Naive thymus-derived CD8-positive, alpha-beta T cell (primary cell): ENCODE results near the gene HS3ST6. TPM values are rescaled to one million over a fixed set of nuclear protein-coding genes. Genes with fewer than 3 reads are reported as not detected.

Experiments
- ATAC-seq, 2 donors: fragments of 150-1000 bp; cut with Tn5 transposase in 1 of 2; sonication (Bioruptor Pico), chemical (Tn5 transposase) in 1 of 2; 1 replicate in 1 of 2; 2 replicates in 1 of 2; pipeline ENCODE4 v1.10.0; 2021; ENCODE audit warnings: mild to moderate bottlenecking in 2 of 2, moderate library complexity in 2 of 2
- POLR2A ChIA-PET: fragments of 350-600 bp; sonication (Branson Sonifier 250); formaldehyde crosslinking; loops from one replicate; lab custom pipeline; 2021; ENCODE audit warnings: antibody characterized with exemption; lab: Charles Lee
- DNase-seq, 10 donors: peaks; one replicate each; pipeline versions ENCODE4 v3.0.0 to v3.0.0-alpha.2; 2020 to 2022
- H3K27ac Mint-ChIP-seq, 10 donors: one replicate each; pipeline ENCODE4 v1.8.0; 2020 to 2022; ENCODE audit warnings: mild to moderate bottlenecking in 10 of 10, mixed read lengths in 10 of 10, moderate library complexity in 4 of 10, inconsistent platforms in 1 of 10
- H3K27me3 Mint-ChIP-seq, 5 donors: one replicate each; pipeline ENCODE4 v1.8.0; 2021 to 2022; ENCODE audit warnings: mixed read lengths in 5 of 5
- H3K36me3 Mint-ChIP-seq, 3 donors: one replicate each; pipeline ENCODE4 v1.8.0; 2020 to 2022; ENCODE audit warnings: mixed read lengths in 3 of 3, mild to moderate bottlenecking in 2 of 3, inconsistent platforms in 1 of 3
- H3K4me1 Mint-ChIP-seq, 4 donors: one replicate each; pipeline ENCODE4 v1.8.0; 2021 to 2022; ENCODE audit warnings: mixed read lengths in 4 of 4
- H3K4me3 Mint-ChIP-seq, 10 donors: one replicate each; pipeline ENCODE4 v1.8.0; 2020 to 2022; ENCODE audit warnings: mild to moderate bottlenecking in 10 of 10, mixed read lengths in 10 of 10, moderate library complexity in 6 of 10, inconsistent platforms in 1 of 10
- H3K9me3 Mint-ChIP-seq, 9 donors: one replicate each; pipeline ENCODE4 v1.8.0; 2020 to 2022; ENCODE audit warnings: mixed read lengths in 9 of 9, mild to moderate bottlenecking in 3 of 9, inconsistent platforms in 1 of 9, moderate library complexity in 1 of 9
- polyA plus RNA-seq, 3 donors: library from polyadenylated mRNA; unstranded; fragments of 300-500 nt; fragmentation: Illumina TruSeq; gene quantifications; one replicate each; pipeline ENCODE4 v1.2.3, GENCODE V29; 2021
- total RNA-seq, 8 experiments: library from RNA in 2 of 8; stranded (reverse) in 2 of 8; gene quantifications; one replicate each; pipeline ENCODE4 v1.2.3 and lab custom pipeline; 2021 to 2026

HS3ST6 gene
- total and polyA plus RNA-seq, 5 experiments from 2014 or later: not detected

DNA sequence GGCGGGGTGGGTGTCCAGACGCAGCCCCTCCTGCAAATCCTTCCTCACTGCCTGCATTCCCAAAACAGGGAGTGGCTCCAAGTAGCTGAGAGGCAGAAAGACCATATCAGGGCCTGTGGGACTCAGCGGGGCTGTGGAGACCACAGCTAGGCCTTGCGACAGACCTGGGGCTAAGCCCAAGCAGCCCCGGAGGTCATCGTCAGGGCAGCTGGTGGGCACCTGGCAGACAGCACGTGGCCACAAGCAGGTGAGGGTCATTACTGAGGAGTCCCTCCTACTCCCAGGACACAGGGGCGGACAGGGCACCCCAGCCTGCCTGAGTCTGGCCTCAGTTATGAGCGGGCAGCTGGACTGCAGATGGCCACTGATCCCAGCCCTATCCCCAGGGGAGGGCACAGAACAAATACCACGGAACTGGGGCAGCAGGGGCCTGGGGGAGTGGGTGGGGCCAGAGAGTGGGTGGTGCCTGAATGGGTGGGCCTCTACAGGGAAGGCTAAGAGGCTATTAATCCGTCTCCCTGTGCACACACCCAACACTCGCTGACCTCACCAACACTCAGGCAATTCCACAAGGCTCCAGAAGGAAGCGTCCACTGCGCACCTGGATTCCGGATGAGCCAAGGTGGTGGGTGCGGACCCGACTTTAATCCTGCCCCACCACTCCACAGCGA is 8.5 kb downstream of the HS3ST6 start:
- no peak overlapping the region for H3K27ac Mint-ChIP-seq
- H3K4me3 Mint-ChIP-seq: no peak overlapping the region
- no peak for ATAC-seq
- H3K4me1 Mint-ChIP-seq: peaks cover 0 to 3% (median 0%) of the 10 kb centered on the region in 4 donors
- POLR2A ChIA-PET: no interaction called here
- H3K9me3 Mint-ChIP-seq: no peaks in the 10 kb centered on the region
- peaks cover 0 to 27% (median 6%) of the 10 kb centered on the region in 5 donors for H3K27me3 Mint-ChIP-seq
- no peak for DNase-seq
- no peaks in the 10 kb centered on the region for H3K36me3 Mint-ChIP-seq

- no peak for DNase-seq
- POLR2A ChIA-PET: no interaction called here
- Mint-ChIP-seq H3K9me3 (no peaks in the 10 kb centered on the region), H3K27me3 (peaks cover 0 to 19% (median 9%) of the 10 kb centered on the region in 5 donors), H3K36me3 (no peaks in the 10 kb centered on the region), H3K4me3 (no peak overlapping the region), H3K4me1 (peaks cover 0 to 3% (median 0%) of the 10 kb centered on the region in 4 donors), H3K27ac (no peak overlapping the region)
- ATAC-seq: no peak
Measured at GRCh38 chr16:1908983-1909382, 9.2 kb downstream of the HS3ST6 start.

DNA sequence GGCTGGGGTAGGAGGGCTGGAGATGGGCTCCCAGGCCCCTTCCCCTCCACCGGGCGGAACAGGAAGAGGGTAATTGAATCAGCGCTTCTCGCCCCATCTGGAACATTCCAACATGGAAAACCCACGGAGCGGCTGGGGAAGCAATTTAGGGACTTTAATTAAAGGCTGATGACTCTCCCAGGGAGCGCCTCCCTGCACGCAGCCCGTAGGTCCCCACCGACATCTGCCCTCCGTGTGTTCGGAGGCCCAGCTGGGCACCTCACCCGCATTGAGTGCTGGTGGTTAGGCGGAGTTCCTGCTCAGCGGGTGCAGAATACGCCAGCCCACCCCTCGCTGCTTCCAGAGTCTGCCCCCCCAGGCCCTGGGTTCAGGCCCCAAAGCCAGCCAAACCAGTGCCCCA is 10.0 kb downstream of the HS3ST6 start:
- Mint-ChIP-seq H3K9me3 (no peaks in the 10 kb centered on the region), H3K4me3 (no peak overlapping the region), H3K27ac (no peak overlapping the region), H3K27me3 (peaks cover 0 to 19% (median 9%) of the 10 kb centered on the region in 5 donors), H3K36me3 (no peaks in the 10 kb centered on the region), H3K4me1 (peaks cover 0 to 3% (median 0%) of the 10 kb centered on the region in 4 donors)
- ATAC-seq (no peak), DNase-seq (no peak)
- POLR2A ChIA-PET: no interaction called here

DNA sequence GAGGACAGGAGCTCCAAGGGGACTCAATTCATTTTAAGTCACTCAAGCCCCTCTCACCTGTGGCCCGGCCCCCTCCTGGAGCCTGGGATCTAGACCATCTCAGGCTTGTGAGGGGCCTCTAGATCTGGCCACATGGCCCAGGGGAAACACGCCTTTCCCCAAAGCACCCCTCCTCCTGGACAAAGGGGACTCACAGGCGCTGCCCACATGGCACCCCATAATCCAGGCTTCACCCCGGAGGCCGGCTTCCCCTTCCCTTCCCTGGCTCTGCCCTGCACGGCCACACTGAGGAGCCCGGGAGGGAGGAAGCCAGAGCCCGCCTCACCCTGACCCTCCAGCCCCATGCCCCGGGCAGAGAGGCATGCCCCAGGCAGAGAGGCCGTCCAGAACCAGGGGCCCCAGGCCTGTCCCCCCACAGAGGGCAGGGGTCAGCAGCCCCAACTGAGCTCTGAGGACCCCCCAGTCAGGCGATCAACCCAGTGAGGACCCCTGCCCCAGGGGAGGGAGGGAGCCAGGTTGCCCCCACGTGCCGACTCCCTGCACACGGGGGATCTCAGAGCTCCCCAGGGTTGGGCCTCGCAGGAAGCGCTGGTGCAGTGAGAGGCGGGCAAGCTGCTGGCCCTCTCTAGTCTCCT is 10.9 kb downstream of the HS3ST6 start:
- Mint-ChIP-seq H3K27ac (no peak overlapping the region), H3K27me3 (peaks cover 0 to 19% (median 9%) of the 10 kb centered on the region in 5 donors), H3K4me1 (peaks cover 0 to 3% (median 0%) of the 10 kb centered on the region in 4 donors), H3K36me3 (no peaks in the 10 kb centered on the region), H3K4me3 (no peak overlapping the region), H3K9me3 (no peaks in the 10 kb centered on the region)
- POLR2A ChIA-PET: interaction anchor here (1.2 kb wide), 1 partner anchor 13 kb away, joined by 3 read pairs; no protein-coding TSS in a partner anchor
- ATAC-seq (no peak), DNase-seq (no peak)

DNA sequence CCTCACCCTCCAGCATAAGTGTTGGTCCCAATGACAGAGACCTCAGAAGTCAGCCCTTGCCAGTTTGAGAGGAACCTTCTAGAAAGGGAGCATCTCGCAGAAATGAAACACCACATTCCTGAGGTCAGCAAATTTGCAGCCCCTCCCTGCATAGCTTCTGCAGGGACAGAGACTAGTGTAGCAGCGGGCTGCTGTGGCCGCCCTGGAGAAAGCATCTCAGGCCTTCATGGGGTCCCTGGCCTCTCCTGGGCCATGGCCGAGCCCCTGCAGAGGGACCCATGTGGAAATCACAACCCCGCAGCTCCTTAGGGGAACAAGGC is 11.4 kb downstream of the HS3ST6 start:
- DNase-seq (no peak), ATAC-seq (no peak)
- Mint-ChIP-seq H3K4me1 (peaks cover 0 to 3% (median 0%) of the 10 kb centered on the region in 4 donors), H3K9me3 (no peaks in the 10 kb centered on the region), H3K4me3 (no peak overlapping the region), H3K36me3 (no peaks in the 10 kb centered on the region), H3K27ac (no peak overlapping the region), H3K27me3 (peaks cover 0 to 19% (median 9%) of the 10 kb centered on the region in 5 donors)
- POLR2A ChIA-PET: interaction anchor here (1.2 kb wide), 1 partner anchor 12 kb away, joined by 3 read pairs; no protein-coding TSS in a partner anchor

DNA sequence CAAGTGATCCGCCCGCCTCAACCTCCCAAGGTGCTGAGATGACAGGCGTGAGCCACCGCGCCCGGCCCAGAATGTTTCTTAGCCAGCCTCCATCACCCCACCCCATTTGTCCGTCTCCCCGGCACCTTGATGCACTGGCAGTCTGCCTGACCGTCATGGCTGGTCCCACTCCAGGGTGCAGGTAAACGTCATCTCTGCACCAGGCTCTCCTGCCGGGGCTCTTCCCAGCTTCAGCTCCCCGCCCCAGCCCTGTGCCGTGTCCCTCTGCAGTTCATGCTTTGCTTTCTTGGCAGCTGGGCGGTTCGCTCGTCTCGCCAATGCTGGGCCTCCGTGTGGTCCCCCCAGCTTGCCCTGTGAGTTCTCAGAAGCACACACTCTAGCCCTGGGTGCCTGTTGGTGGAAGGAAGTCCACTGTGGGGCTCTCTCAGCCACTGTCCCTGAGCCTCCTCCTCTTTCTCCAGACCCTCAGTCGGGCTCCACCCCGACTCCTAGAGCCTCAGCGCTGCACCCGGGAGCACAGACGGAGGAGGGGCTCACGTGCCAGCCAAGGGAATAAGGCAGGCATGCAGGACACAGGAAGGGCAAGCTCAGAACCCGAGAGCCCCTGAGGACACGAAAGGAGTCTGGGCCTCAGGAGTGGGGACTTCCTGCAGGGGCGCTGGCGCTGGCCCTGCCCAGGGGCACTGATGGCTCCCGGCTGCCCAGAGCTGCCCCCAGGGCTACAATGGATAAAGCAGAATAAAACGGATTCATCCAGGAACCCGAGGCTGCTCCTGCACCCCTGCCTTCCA is 12.0 kb downstream of the HS3ST6 start:
- Mint-ChIP-seq H3K4me3 (no peak overlapping the region), H3K9me3 (no peaks in the 10 kb centered on the region), H3K4me1 (peaks cover 0 to 3% (median 0%) of the 10 kb centered on the region in 4 donors), H3K36me3 (no peaks in the 10 kb centered on the region), H3K27me3 (peaks cover 0 to 19% (median 9%) of the 10 kb centered on the region in 5 donors), H3K27ac (no peak overlapping the region)
- no peak for ATAC-seq
- DNase-seq: no peak
- POLR2A ChIA-PET: interaction anchor here (1.2 kb wide), 1 partner anchor 12 kb away, joined by 3 read pairs; no protein-coding TSS in a partner anchor

- Mint-ChIP-seq H3K4me1 (peaks cover 0 to 3% (median 0%) of the 10 kb centered on the region in 4 donors), H3K27me3 (peaks cover 0 to 19% (median 9%) of the 10 kb centered on the region in 5 donors), H3K27ac (peak overlapping the region in 1 of 10 donors; percentile 43), H3K9me3 (no peaks in the 10 kb centered on the region), H3K4me3 (no peak overlapping the region), H3K36me3 (no peaks in the 10 kb centered on the region)
- POLR2A ChIA-PET: no interaction called here
- ATAC-seq (no peak), DNase-seq (no peak)
Measured at GRCh38 chr16:1903845-1904840, 14.1 kb downstream of the HS3ST6 start.

- H3K27me3 Mint-ChIP-seq: peaks cover 0 to 9% (median 4%) of the 10 kb centered on the region in 5 donors
- no peak overlapping the region for H3K4me3 Mint-ChIP-seq
- DNase-seq: no peak
- no peaks in the 10 kb centered on the region for H3K9me3 Mint-ChIP-seq
- no peak overlapping the region for H3K27ac Mint-ChIP-seq
- no peak for ATAC-seq
- no peaks in the 10 kb centered on the region for H3K36me3 Mint-ChIP-seq
- H3K4me1 Mint-ChIP-seq: no peaks in the 10 kb centered on the region
- POLR2A ChIA-PET: no interaction called here
Measured at GRCh38 chr16:1903220-1903574, 15.0 kb downstream of the HS3ST6 start.

DNA sequence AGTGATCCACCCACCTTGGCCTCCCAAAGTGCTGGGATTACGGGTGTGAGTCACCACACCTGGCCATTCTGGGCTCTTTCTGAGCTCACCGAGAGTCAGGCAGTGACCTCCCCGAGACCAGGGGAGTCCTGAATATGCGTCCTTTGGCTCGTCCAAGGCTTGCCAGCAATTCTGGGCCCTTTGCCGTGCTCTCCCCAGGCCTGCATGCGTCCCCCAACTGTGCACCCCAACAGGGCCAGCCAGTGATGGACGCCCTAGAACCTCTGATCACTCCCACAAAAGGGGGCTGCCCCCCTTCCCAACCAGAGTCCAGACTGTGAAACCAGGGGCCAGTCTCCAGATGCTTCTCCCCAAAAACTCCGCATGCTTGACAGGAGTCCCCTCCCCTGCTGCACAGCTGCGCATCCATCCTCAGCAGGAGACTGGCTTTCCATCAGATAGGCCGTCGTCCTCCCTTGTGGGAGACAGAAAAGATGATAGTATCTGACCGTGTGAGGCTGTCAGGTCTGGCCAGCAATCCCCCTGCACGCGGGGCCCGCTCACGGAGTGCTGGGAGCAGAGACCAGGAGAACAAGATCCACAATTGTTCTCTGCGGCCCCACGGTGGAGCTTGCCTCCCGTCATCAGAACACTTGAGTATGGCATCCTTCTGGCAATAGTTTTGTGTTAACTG is 15.5 kb downstream of the HS3ST6 start:
- H3K9me3 Mint-ChIP-seq: no peaks in the 10 kb centered on the region
- no peaks in the 10 kb centered on the region for H3K36me3 Mint-ChIP-seq
- no peaks in the 10 kb centered on the region for H3K4me1 Mint-ChIP-seq
- POLR2A ChIA-PET: no interaction called here
- no peak overlapping the region for H3K4me3 Mint-ChIP-seq
- H3K27me3 Mint-ChIP-seq: peaks cover 0 to 9% (median 4%) of the 10 kb centered on the region in 5 donors
- ATAC-seq (no peak), DNase-seq (no peak)
- no peak overlapping the region for H3K27ac Mint-ChIP-seq

GRCh38 chr16:1900452-1900774 is 17.8 kb downstream of the HS3ST6 start:
- H3K4me1 Mint-ChIP-seq: no peaks in the 10 kb centered on the region
- H3K27ac Mint-ChIP-seq: no peak overlapping the region
- H3K9me3 Mint-ChIP-seq: no peaks in the 10 kb centered on the region
- H3K36me3 Mint-ChIP-seq: no peaks in the 10 kb centered on the region
- POLR2A ChIA-PET: no interaction called here
- no peak for ATAC-seq
- no peak overlapping the region for H3K4me3 Mint-ChIP-seq
- DNase-seq: no peak
- H3K27me3 Mint-ChIP-seq: peaks cover 0 to 4% (median 0%) of the 10 kb centered on the region in 5 donors

DNA sequence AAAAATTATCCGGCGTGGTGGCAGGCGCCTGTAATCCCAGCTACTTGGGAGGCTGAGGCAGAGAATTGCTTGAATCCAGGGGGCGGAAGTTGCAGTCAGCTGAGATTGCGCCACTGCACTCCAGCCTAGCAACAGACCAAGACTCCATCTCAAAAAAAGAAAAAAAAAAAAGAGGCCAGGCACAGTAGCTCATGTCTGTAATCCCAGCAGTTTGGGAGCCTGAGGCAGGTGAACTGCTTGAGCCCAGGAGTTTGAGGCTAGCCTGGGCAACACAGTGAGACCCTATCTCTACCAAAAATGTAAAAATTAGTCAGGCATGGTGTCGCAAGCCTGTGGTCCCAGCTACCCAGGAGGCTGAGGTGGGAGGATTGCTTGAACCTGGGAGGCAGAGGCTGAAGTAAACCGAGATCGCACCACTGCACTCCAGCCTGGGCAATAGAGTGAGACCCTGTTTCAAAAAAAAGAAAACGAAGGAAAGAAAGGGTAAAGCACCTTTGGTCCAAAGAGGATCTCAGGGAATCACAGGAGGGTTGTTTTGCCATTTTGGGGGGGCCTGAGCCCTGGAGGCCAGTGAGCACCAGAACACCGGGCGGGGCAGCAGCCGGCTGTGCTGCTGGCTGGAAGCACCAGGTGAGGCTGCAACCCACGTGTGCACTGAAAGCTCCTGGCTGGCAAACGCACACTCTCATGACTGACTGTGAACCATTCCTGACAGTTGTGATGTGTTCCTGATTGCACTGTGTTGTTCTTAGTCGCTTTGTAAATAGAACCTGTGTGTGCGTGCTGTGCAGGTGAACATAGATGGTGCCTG is 18.4 kb downstream of the HS3ST6 start:
- Mint-ChIP-seq H3K4me1 (no peaks in the 10 kb centered on the region), H3K4me3 (no peak overlapping the region), H3K9me3 (no peaks in the 10 kb centered on the region), H3K27me3 (peaks cover 0 to 4% (median 0%) of the 10 kb centered on the region in 5 donors), H3K36me3 (no peaks in the 10 kb centered on the region), H3K27ac (no peak overlapping the region)
- ATAC-seq (no peak), DNase-seq (no peak)
- POLR2A ChIA-PET: no interaction called here
